Measurements from ENCODE around the gene AP1S1. TPM values are rescaled to one million over a fixed set of nuclear protein-coding genes. Genes with fewer than 3 reads are reported as not detected.

AP1S1 gene
- total RNA-seq, 1 donor, result 101 TPM

GRCh38 chr7:101186194-101186593 lies 31.9 kb downstream of the AP1S1 start:
- H3K36me3 ChIP-seq (ENCODE audit: insufficient read depth, low read length), result no peaks in the 10 kb centered on the region
- no peak for TF ChIP-seq CTCF (IDR thresholded peaks at IDR 0.05; ENCODE audit: extremely low read depth, low read depth, low read length)
- DNase-seq (ENCODE audit: insufficient read length, low spot score, missing footprints), result no peak
- no peak overlapping the region for H3K4me3 ChIP-seq (ENCODE audit: insufficient read depth, low read length)
- peaks cover 5% of the 10 kb centered on the region for H3K27me3 ChIP-seq (ENCODE audit: insufficient read depth, low read length)
- H2AFZ ChIP-seq (ENCODE audit: low read length), result no peak overlapping the region
- peaks cover 4% of the 10 kb centered on the region for H3K4me1 ChIP-seq (ENCODE audit: insufficient read depth, low read length)
- H3K4me2 ChIP-seq (ENCODE audit: insufficient read depth, low read length), result no peak overlapping the region
- H3K27ac ChIP-seq (ENCODE audit: low read depth, low read length), result no peak overlapping the region
- no peaks in the 10 kb centered on the region for H4K20me1 ChIP-seq (ENCODE audit: insufficient read depth, low read length)
- no peaks in the 10 kb centered on the region for H3K79me2 ChIP-seq (ENCODE audit: insufficient read depth, low read length)
- no peaks in the 10 kb centered on the region for H3K9me3 ChIP-seq (ENCODE audit: low read depth, low read length)

DNA sequence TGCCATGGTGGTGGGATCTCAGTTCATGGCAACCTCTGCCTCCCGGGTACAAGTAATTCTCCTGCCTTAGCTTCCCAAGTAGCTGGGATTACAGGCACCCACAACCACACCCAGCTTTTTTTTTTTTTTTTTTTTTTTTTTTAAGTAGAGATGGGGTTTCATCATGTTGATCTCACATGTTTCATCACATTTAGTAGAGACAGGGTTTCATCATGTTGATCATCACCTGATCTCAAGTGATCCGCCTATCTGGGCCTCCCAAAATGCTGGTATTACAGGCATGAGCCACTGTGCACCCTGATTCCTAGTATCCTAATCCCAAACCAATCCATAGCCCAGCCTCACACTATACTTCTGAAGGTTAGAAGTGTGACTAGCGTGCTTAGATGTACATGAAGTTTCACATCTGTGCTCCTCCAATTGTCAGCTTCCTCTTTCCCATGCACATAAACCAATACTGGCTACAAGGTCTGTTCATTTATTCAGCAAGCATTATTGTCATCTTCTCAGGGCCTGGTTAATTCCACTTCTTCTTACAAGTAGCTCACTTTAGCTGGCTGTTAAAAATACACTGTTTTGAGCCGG lies 32.7 kb downstream of the AP1S1 start:
- no peak for DNase-seq (ENCODE audit: insufficient read length, low spot score, missing footprints)
- H3K27ac ChIP-seq (ENCODE audit: low read depth, low read length), result no peak overlapping the region

DNA sequence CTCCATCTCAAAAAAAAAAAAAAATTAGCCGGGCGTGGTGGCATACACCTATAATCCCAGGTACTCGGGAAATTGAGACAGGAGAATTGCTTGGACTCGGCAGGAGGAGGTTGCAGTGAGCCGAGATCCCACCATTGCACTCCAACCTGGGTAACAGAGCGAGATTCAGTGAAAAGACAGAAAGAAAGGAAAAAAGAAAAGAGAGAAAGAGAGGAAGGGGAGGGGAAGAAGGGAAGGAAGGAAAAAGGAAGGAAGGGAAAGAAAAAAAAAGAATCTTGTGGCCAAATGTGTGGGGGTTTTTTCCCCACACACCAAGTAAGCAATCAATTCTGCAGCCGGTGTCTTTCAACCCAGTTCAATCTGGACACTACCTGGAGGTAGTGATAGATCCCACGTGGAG lies 34.8 kb downstream of the AP1S1 start:
- H4K20me1 ChIP-seq (ENCODE audit: insufficient read depth, low read length), result no peaks in the 10 kb centered on the region
- no peak for TF ChIP-seq CTCF (IDR thresholded peaks at IDR 0.05; ENCODE audit: extremely low read depth, low read depth, low read length)

More for the DNA sequence above, 32.7 kb downstream of the AP1S1 start:
- no peaks in the 10 kb centered on the region for H3K36me3 ChIP-seq (ENCODE audit: insufficient read depth, low read length)
- H3K79me2 ChIP-seq (ENCODE audit: insufficient read depth, low read length), result no peaks in the 10 kb centered on the region
- no peak overlapping the region for H2AFZ ChIP-seq (ENCODE audit: low read length)
- H3K4me1 ChIP-seq (ENCODE audit: insufficient read depth, low read length), result peaks cover 4% of the 10 kb centered on the region
- H3K4me3 ChIP-seq (ENCODE audit: insufficient read depth, low read length), result no peak overlapping the region
- H3K4me2 ChIP-seq (ENCODE audit: insufficient read depth, low read length), result no peak overlapping the region
- no peaks in the 10 kb centered on the region for H4K20me1 ChIP-seq (ENCODE audit: insufficient read depth, low read length)
- H3K27me3 ChIP-seq (ENCODE audit: insufficient read depth, low read length), result peaks cover 4% of the 10 kb centered on the region
- no peak for TF ChIP-seq CTCF (IDR thresholded peaks at IDR 0.05; ENCODE audit: extremely low read depth, low read depth, low read length)
- no peaks in the 10 kb centered on the region for H3K9me3 ChIP-seq (ENCODE audit: low read depth, low read length)

GRCh38 chr7:101195884-101196283 lies 41.6 kb downstream of the AP1S1 start:
- H3K36me3 ChIP-seq (ENCODE audit: insufficient read depth, low read length), result no peaks in the 10 kb centered on the region
- no peaks in the 10 kb centered on the region for H3K9me3 ChIP-seq (ENCODE audit: low read depth, low read length)
- no peaks in the 10 kb centered on the region for H4K20me1 ChIP-seq (ENCODE audit: insufficient read depth, low read length)
- no peak overlapping the region for H2AFZ ChIP-seq (ENCODE audit: low read length)
- H3K79me2 ChIP-seq (ENCODE audit: insufficient read depth, low read length), result no peaks in the 10 kb centered on the region
- H3K4me2 ChIP-seq (ENCODE audit: insufficient read depth, low read length), result no peak overlapping the region
- TF ChIP-seq CTCF (IDR thresholded peaks at IDR 0.05; ENCODE audit: extremely low read depth, low read depth, low read length), result no peak
- no peak overlapping the region for H3K4me3 ChIP-seq (ENCODE audit: insufficient read depth, low read length)
- peaks cover 13% of the 10 kb centered on the region for H3K27me3 ChIP-seq (ENCODE audit: insufficient read depth, low read length)
- DNase-seq (ENCODE audit: insufficient read length, low spot score, missing footprints), result peak; percentile 51
- H3K27ac ChIP-seq (ENCODE audit: low read depth, low read length), result no peak overlapping the region
- no peaks in the 10 kb centered on the region for H3K4me1 ChIP-seq (ENCODE audit: insufficient read depth, low read length)

More for the DNA sequence above, 34.8 kb downstream of the AP1S1 start:
- H3K4me2 ChIP-seq (ENCODE audit: insufficient read depth, low read length), result no peak overlapping the region
- H3K27me3 ChIP-seq (ENCODE audit: insufficient read depth, low read length), result peaks cover 4% of the 10 kb centered on the region
- H3K79me2 ChIP-seq (ENCODE audit: insufficient read depth, low read length), result no peaks in the 10 kb centered on the region
- no peaks in the 10 kb centered on the region for H3K36me3 ChIP-seq (ENCODE audit: insufficient read depth, low read length)
- no peak overlapping the region for H2AFZ ChIP-seq (ENCODE audit: low read length)
- H3K4me3 ChIP-seq (ENCODE audit: insufficient read depth, low read length), result no peak overlapping the region
- H3K4me1 ChIP-seq (ENCODE audit: insufficient read depth, low read length), result peaks cover 4% of the 10 kb centered on the region
- H3K9me3 ChIP-seq (ENCODE audit: low read depth, low read length), result no peaks in the 10 kb centered on the region
- no peak overlapping the region for H3K27ac ChIP-seq (ENCODE audit: low read depth, low read length)
- no peak for DNase-seq (ENCODE audit: insufficient read length, low spot score, missing footprints)

Data from osteoblast (primary cell).